GM12878 (cell line): ENCODE results near the gene PAX6. TPM values are rescaled to one million over a fixed set of nuclear protein-coding genes. Genes with fewer than 3 reads are reported as not detected.

Experiments used
- ATAC-seq: fragments of 200-7000 bp; cut with Tn5 transposase; 3 replicates; pipeline ENCODE4 v1.9.1; 2020; ENCODE audit warnings: mild to moderate bottlenecking, moderate library complexity
- BruUV-seq: library from RNA; stranded (reverse); fragments of 400-500 nt; replicated peaks from 2 replicates; lab custom pipeline; 2021; lab: Mats Ljungman, UMichigan
- CTCF ChIA-PET: fragments of 300-600 bp; sonication (Branson Sonifier 250); formaldehyde crosslinking; extraction: SDS; loops from one replicate; lab custom pipeline; 2021; ENCODE audit warnings: inconsistent platforms; lab: Yijun Ruan, JAX
- POLR2A ChIA-PET: fragments of 350-600 bp; formaldehyde crosslinking; extraction: SDS; loops from one replicate; lab custom pipeline; 2021; ENCODE audit warnings: inconsistent platforms; lab: Charles Lee
- RAD21 ChIA-PET: fragments of 300-600 bp; sonication (Branson Sonifier 250); formaldehyde crosslinking; loops from one replicate; lab custom pipeline; 2023; ENCODE audit warnings: antibody characterized with exemption; ENCODE audit not compliant: unreplicated experiment; lab: Charles Lee
- SMC1A ChIA-PET: fragments of 300-600 bp; sonication (Branson Sonifier 250); formaldehyde crosslinking; loops from one replicate; lab custom pipeline; 2023; ENCODE audit not compliant: unreplicated experiment, uncharacterized antibody; lab: Charles Lee
- DNase-seq: peaks from one replicate; pipeline ENCODE4 v3.0.0-alpha.2; 2011; ENCODE audit warnings: low read depth, low spot score
- FAIRE-seq: peaks from 3 replicates; lab custom pipeline; 2011; peaks lifted over from hg19 to GRCh38; lab: Jason Lieb, UNC
- H2AFZ ChIP-seq: 2 replicates; pipeline ENCODE4 v1.6.0; 2011; ENCODE audit warnings: low read depth, low read length, control low read depth; ENCODE audit not compliant: control insufficient read depth
- H3K27ac ChIP-seq: 2 replicates; pipeline ENCODE4 v1.5.1; 2011; ENCODE audit warnings: control low read depth; ENCODE audit not compliant: control insufficient read depth, insufficient read depth
- H3K27me3 ChIP-seq, 2 experiments: replicated peaks in 1 of 2; 2 replicates each; pipeline versions ENCODE4 v1.6.0 to v1.6.1; 2011; ENCODE audit warnings: low read length in 1 of 2; ENCODE audit not compliant: control insufficient read depth in 2 of 2, insufficient read depth in 2 of 2
- H3K36me3 ChIP-seq, 2 experiments: 2 replicates each; pipeline ENCODE4 v1.5.1; 2011; ENCODE audit warnings: low read length in 1 of 2; ENCODE audit not compliant: control insufficient read depth in 2 of 2, insufficient read depth in 2 of 2
- H3K4me1 ChIP-seq: 2 replicates; pipeline ENCODE4 v1.6.1; 2011; ENCODE audit warnings: mild to moderate bottlenecking, low read length, moderate library complexity, mixed read lengths; ENCODE audit not compliant: control insufficient read depth, insufficient read depth
- H3K4me2 ChIP-seq: 2 replicates; pipeline ENCODE4 v1.6.0; 2011; ENCODE audit warnings: control low read depth; ENCODE audit not compliant: control insufficient read depth, insufficient read depth
- H3K4me3 ChIP-seq: fragments of 200-600 bp; sonication (generic); 2 replicates; pipeline ENCODE4 v1.5.1; 2016
- H3K79me2 ChIP-seq: 2 replicates; pipeline ENCODE4 v1.6.0; 2011; ENCODE audit warnings: low read length; ENCODE audit not compliant: control insufficient read depth, insufficient read depth
- H3K9ac ChIP-seq: 2 replicates; pipeline ENCODE4 v1.8.0; 2011; ENCODE audit warnings: low read length, control low read depth, mixed read lengths; ENCODE audit not compliant: control insufficient read depth, insufficient read depth
- H3K9me3 ChIP-seq: replicated peaks from 3 replicates; pipeline ENCODE4 v1.5.1; 2011; ENCODE audit warnings: mild to moderate bottlenecking, low read length; ENCODE audit not compliant: control insufficient read depth, insufficient read depth
- H4K20me1 ChIP-seq: 2 replicates; pipeline ENCODE4 v1.6.0; 2011; ENCODE audit not compliant: control insufficient read depth, insufficient read depth
- CHD1 ChIP-seq: IDR thresholded peaks from 2 replicates; pipeline ENCODE4 v1.6.1; 2012; ENCODE audit warnings: low read depth, low read length, improper control_type of control experiment
- SUZ12 ChIP-seq: fragments of 200-600 bp; sonication (generic); IDR thresholded peaks from one replicate; pipeline ENCODE4 v1.6.1; 2018; ENCODE audit warnings: antibody characterized with exemption, mild to moderate bottlenecking; ENCODE audit not compliant: unreplicated experiment
- YY1 ChIP-seq: IDR thresholded peaks from 2 replicates; pipeline ENCODE4 v1.6.1; 2011; ENCODE audit warnings: low read depth, mild to moderate bottlenecking, low read length
- WGBS: methylation state at CpG from one replicate; pipeline ENCODE4 v1.1.6; 2016; ENCODE audit warnings: low lambda C conversion rate; ENCODE audit not compliant: insufficient replicate concordance, insufficient coverage; ENCODE audit errors: missing lambda C conversion rate; 5-methylcytosine and 5-hydroxymethylcytosine counted together
- in situ Hi-C: fragments of 300-500 bp; cut with MboI; formaldehyde crosslinking; loops from 9 replicates; pipeline ENCODE4 v1.14.3; 2018; ENCODE audit warnings: mixed read lengths
- intact Hi-C: fragments of 100-400 bp; cut with micrococcal nuclease; formaldehyde crosslinking; loops from one replicate; pipeline ENCODE4 v1.14.2; 2022; ENCODE audit not compliant: unreplicated experiment
- polyA plus RNA-seq, 11 experiments: library from polyadenylated mRNA; depleted of rRNA in 4 of 11; unstranded in 6 of 11; stranded (reverse) in 5 of 11; fragments of >200 nt; fragmentation: Nextera tagmentation in 4 of 11; fragmentation: Illumina TruSeq in 1 of 11; extraction: Ambion mirVana in 4 of 11; extraction: Trizol in 1 of 11; gene quantifications; 1 replicate in 1 of 11; 2 replicates in 10 of 11; pipeline versions ENCODE4 v1.2.1 to v1.2.3, GENCODE V29; 2011 to 2016; ENCODE audit warnings: inconsistent platforms in 2 of 11, missing spikeins in 2 of 11, low read depth in 1 of 11
- total RNA-seq, 4 experiments: library from RNA; depleted of rRNA in 3 of 4; stranded (reverse); fragments of >200 nt in 3 of 4; fragmentation: Illumina TruSeq in 1 of 4; extraction: Trizol in 1 of 4; gene quantifications; 2 replicates each; pipeline versions ENCODE4 v1.2.1 to v1.2.3, GENCODE V29; 2013 to 2021

The PAX6 gene
- total and polyA plus RNA-seq, 10 of the 15 experiments (the other 5 are each of a cell fraction or from before 2014, with no cell fraction given) = 0.06 to 0.26 (median 0.10) TPM; not detected in 3

DNA sequence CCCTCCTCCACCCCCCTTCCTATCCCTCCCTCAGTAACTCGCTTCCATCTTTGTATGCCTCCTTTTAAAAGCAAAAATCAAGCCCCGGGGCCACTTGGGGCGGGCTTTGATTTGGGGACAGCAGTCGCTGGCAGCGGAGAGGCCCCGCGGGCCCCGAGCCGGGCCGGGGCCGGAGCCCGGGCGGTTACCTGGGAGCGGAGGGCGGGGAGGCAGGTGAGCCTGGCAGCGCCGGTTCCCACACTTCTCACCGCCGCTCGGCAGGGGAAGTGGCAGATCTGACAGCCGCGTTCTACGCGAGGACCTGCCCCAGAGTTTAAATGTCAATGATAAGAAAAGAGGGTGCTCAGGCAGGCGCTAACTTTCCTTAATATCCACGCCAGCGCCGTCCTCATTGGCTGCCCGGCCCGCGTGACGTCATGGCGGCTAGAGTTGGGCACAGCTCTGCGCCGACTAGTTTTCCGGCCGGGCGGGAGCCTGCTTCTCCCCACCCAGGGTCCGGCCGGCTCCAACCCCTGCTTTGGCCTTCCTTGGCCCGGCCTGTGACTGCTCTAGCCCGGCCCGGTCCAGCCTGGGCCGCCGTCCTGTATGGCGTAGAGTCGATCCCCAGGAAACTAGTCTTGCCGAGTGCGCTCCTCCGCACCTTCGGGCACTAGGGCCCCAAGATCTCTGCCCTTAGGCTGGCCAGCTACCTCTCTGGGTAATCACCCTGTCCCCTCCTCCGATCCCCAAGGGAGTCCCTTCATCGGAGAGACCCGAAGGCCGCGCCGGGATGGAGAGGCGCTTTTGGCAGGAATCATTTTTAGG lies 6.7 kb upstream of the PAX6 start:
- no peak overlapping the region for H3K4me3 ChIP-seq
- no peak overlapping the region for H3K27ac ChIP-seq
- H3K9ac ChIP-seq = no peak overlapping the region
- WGBS = 56% methylated on average over 47 of the region's 58 CpGs
- no peaks in the 10 kb centered on the region; the same call in 2 of the 3 replicates for H3K9me3 ChIP-seq
- intact Hi-C loops (no loop called here), in situ Hi-C loops (no loop called here)
- H3K27me3 ChIP-seq = peaks cover 22 to 55% of the 10 kb centered on the region in 2 experiments
- H4K20me1 ChIP-seq = peaks cover 3% of the 10 kb centered on the region; the same call in 1 of the 2 replicates
- DNase-seq (no peak), ATAC-seq (no peak), FAIRE-seq (no peak)
- H3K36me3 ChIP-seq = no peaks in the 10 kb centered on the region
- H3K4me2 ChIP-seq = peak overlapping the region; percentile 42; the same call in 1 of the 2 replicates
- no TSS peak for BruUV-seq
- POLR2A ChIA-PET = no interaction called here
- H3K4me1 ChIP-seq = no peaks in the 10 kb centered on the region
- H2AFZ ChIP-seq = no peak overlapping the region
- CTCF ChIA-PET = no interaction called here
- TF ChIP-seq SUZ12 (peak; percentile 61), YY1 (no peak)
- no peaks in the 10 kb centered on the region for H3K79me2 ChIP-seq
- SMC1A ChIA-PET = interaction anchor here (1.5 kb wide), 1 partner anchor 140 kb away, joined by 3 read pairs; no protein-coding TSS in a partner anchor
- RAD21 ChIA-PET = interaction anchor here (0.6 kb wide), 1 partner anchor 436 kb away, joined by 3 read pairs; no protein-coding TSS in a partner anchor

DNA sequence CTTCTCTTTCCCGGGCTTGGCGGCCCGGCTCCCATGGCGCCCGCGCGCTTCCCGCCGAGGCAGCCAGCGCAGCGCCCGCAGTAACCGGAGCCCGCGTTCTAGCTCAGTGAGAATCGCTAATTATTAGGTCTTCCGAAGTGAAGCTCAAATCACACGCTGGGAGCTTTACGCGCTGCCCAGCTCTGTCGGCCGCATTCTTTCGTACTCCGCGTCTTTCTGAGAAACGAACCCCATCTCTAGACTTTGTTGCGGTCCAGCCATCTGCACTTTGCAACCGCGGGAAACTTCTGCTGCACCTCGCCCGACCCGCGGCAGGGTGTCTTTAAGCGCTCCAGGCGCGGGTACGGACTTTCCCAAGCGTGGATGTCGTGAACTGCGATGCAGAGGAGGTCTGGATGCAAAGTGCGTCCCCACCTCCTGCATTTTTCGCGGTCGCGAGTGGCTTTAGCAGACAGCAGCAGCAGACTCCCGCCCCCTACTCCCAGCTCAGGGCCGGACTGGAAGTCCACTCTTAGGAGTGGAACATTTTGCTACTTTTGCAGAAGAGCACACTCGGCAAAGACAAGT lies 6.0 kb upstream of the PAX6 start:
- Histone ChIP-seq H3K79me2 (no peaks in the 10 kb centered on the region), H3K36me3 (no peaks in the 10 kb centered on the region), H3K9me3 (no peaks in the 10 kb centered on the region; the same call in 2 of the 3 replicates), H3K4me2 (peak overlapping the region; percentile 62), H4K20me1 (peaks cover 3% of the 10 kb centered on the region; the same call in 1 of the 2 replicates), H3K9ac (no peak overlapping the region), H3K4me1 (peaks cover 6% of the 10 kb centered on the region; the same call in 1 of the 2 replicates), H2AFZ (no peak overlapping the region), H3K27ac (no peak overlapping the region), H3K27me3 (peaks cover 25 to 62% of the 10 kb centered on the region in 2 experiments), H3K4me3 (0 out of 2 replicates have a peak overlapping the region, but pooled peaks have one; percentile 24)
- TF ChIP-seq SUZ12 = peak; percentile 21
- no peak for TF ChIP-seq CHD1
- intact Hi-C loops (no loop called here), in situ Hi-C loops (no loop called here)
- CTCF ChIA-PET = no interaction called here
- DNase-seq = no peak
- SMC1A ChIA-PET = interaction anchor here (1.5 kb wide), 1 partner anchor 141 kb away, joined by 3 read pairs; no protein-coding TSS in a partner anchor
- no peak for FAIRE-seq
- BruUV-seq = no TSS peak
- POLR2A ChIA-PET = no interaction called here
- RAD21 ChIA-PET = interaction anchor here (0.6 kb wide), 1 partner anchor 436 kb away, joined by 3 read pairs; no protein-coding TSS in a partner anchor
- 36% methylated on average over 48 of the region's 48 CpGs for WGBS
- peak; percentile 9; the same call in 2 of the 3 replicates for ATAC-seq
